MCF 10A (cell line): ENCODE results near the gene ASH1L. TPM values are rescaled to one million over a fixed set of nuclear protein-coding genes. Genes with fewer than 3 reads are reported as not detected.
A peak's percentile ranks its signal among the peaks of the same experiment; 100 is the strongest.
"Not testable (repeated sequence)": the region's sequence is repeated elsewhere in the genome, so short reads cannot be mapped to it uniquely, and the experiment has no call there.

Experiments used
- BruUV-seq: library from RNA; stranded (reverse); fragments of 400-500 nt; replicated peaks from 2 replicates; lab custom pipeline; 2021; lab: Mats Ljungman, UMichigan
- CTCF ChIA-PET: fragments of 300-600 bp; sonication (Branson Sonifier 250); formaldehyde crosslinking; extraction: SDS; loops from one replicate; lab custom pipeline; 2021; ENCODE audit warnings: antibody characterized with exemption, inconsistent platforms; lab: Yijun Ruan, JAX
- POLR2A ChIA-PET: fragments of 300-600, 350-650 bp; sonication (Branson Sonifier 250); formaldehyde crosslinking; extraction: SDS; loops from one replicate; lab custom pipeline; 2020; ENCODE audit warnings: antibody characterized with exemption, inconsistent platforms; lab: Yijun Ruan, JAX
- DNase-seq: peaks from one replicate; pipeline ENCODE4 v3.0.0-alpha.2; 2018; ENCODE audit not compliant: unreplicated experiment
- H3K27ac Mint-ChIP-seq: one replicate; pipeline ENCODE4 v1.8.0; 2022; ENCODE audit warnings: mild to moderate bottlenecking, low read depth, mixed read lengths; ENCODE audit not compliant: unreplicated experiment
- H3K27me3 Mint-ChIP-seq: one replicate; pipeline ENCODE4 v1.8.0; 2022; ENCODE audit warnings: mixed read lengths; ENCODE audit not compliant: insufficient read depth, unreplicated experiment
- H3K36me3 Mint-ChIP-seq: one replicate; pipeline ENCODE4 v1.8.0; 2022; ENCODE audit warnings: mild to moderate bottlenecking, moderate library complexity, mixed read lengths; ENCODE audit not compliant: insufficient read depth, unreplicated experiment
- H3K4me1 Mint-ChIP-seq: one replicate; pipeline ENCODE4 v1.8.0; 2022; ENCODE audit warnings: mixed read lengths; ENCODE audit not compliant: insufficient read depth, unreplicated experiment
- H3K4me3 Mint-ChIP-seq: one replicate; pipeline ENCODE4 v1.8.0; 2022; ENCODE audit warnings: mild to moderate bottlenecking, moderate library complexity, mixed read lengths; ENCODE audit not compliant: unreplicated experiment
- H3K9me3 Mint-ChIP-seq: one replicate; pipeline ENCODE4 v1.8.0; 2022; ENCODE audit warnings: mixed read lengths; ENCODE audit not compliant: unreplicated experiment
- intact Hi-C: fragments of 100-400 bp; cut with micrococcal nuclease; formaldehyde crosslinking; loops from 2 replicates; pipeline ENCODE4 v1.14.1; 2022
- total RNA-seq: library from RNA; stranded (reverse); gene quantifications from 2 replicates; pipeline ENCODE4 v1.2.3, GENCODE V29; 2022
- TF ChIP-seq, protein P1 (sequence below): fragments of 200-600 bp; IDR thresholded peaks from one replicate; pipeline ENCODE4 v1.8.0; 2022; ENCODE audit warnings: antibody characterized with exemption, mild to moderate bottlenecking; ENCODE audit not compliant: unreplicated experiment

Gene ASH1L
- total RNA-seq, 1 experiment from 2014 or later, result 59.1 TPM

DNA sequence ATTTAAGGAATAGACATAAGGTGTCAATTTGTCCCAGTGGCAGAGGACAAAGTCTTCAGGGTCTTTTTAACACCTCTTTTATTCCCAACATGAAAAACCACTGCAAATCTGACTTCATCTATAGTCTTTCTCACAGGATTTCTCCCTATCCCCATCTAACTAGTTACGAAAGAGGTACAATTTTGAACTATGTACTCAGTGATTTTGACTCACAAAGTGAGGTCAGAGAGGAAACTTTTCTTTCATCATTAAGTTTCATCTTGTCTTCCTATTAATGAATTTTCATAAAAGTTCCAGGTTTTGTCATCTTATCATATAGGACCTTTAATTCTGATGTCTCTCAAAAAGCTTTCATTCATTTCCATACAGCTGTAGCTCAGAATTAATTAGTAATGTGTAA lies 63.3 kb downstream of the ASH1L start:
- H3K4me1 Mint-ChIP-seq, result peaks cover 25% of the 10 kb centered on the region
- H3K27ac Mint-ChIP-seq, result no peak overlapping the region
- intact Hi-C loops, result no loop called here
- peaks cover 26% of the 10 kb centered on the region for H3K36me3 Mint-ChIP-seq
- H3K9me3 Mint-ChIP-seq, result no peaks in the 10 kb centered on the region
- H3K27me3 Mint-ChIP-seq, result no peaks in the 10 kb centered on the region
- DNase-seq, result peak; percentile 27
- ChIA-PET CTCF (interaction anchor here (1.0 to 1.1 kb wide), 2 partner anchors 8 to 10 kb away, joined by 3 read pairs; no protein-coding TSS in a partner anchor), POLR2A (interaction anchor here (1.1 to 1.8 kb wide), 5 partner anchors 10 to 32 kb away, joined by 3 to 6 read pairs (median 3); no protein-coding TSS in a partner anchor)
- no peak overlapping the region for H3K4me3 Mint-ChIP-seq
- no TSS peak for BruUV-seq
- TF ChIP-seq, protein P1, sequence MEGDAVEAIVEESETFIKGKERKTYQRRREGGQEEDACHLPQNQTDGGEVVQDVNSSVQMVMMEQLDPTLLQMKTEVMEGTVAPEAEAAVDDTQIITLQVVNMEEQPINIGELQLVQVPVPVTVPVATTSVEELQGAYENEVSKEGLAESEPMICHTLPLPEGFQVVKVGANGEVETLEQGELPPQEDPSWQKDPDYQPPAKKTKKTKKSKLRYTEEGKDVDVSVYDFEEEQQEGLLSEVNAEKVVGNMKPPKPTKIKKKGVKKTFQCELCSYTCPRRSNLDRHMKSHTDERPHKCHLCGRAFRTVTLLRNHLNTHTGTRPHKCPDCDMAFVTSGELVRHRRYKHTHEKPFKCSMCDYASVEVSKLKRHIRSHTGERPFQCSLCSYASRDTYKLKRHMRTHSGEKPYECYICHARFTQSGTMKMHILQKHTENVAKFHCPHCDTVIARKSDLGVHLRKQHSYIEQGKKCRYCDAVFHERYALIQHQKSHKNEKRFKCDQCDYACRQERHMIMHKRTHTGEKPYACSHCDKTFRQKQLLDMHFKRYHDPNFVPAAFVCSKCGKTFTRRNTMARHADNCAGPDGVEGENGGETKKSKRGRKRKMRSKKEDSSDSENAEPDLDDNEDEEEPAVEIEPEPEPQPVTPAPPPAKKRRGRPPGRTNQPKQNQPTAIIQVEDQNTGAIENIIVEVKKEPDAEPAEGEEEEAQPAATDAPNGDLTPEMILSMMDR, result no peak

DNA sequence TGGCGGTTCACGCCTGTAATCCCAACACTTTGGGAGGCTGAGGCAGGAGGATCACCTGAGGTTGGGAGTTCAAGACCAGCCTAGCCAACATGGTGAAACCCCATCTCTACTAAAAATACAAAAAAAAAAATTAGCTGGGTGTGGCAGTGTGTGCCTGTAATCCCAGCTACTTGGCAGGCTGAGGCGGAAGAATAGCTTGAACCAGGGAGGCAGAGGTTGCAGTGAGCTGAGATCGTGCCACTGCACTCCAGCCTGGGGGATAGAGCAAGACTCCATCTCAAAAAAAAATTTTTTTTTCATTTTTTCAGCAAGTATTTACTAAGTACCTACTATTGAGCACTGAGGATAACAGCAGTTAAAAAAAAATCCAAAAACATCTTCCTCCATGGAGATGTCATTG lies 69.0 kb downstream of the ASH1L start:
- CTCF ChIA-PET, result interaction anchor here (0.5 to 1.0 kb wide), 3 partner anchors 11 to 117 kb away, joined by 3 to 4 read pairs (median 4); no protein-coding TSS in a partner anchor
- intact Hi-C loops, H3K4me3 Mint-ChIP-seq, H3K4me1 Mint-ChIP-seq, POLR2A ChIA-PET, BruUV-seq, H3K27ac Mint-ChIP-seq, H3K27me3 Mint-ChIP-seq, DNase-seq, H3K9me3 Mint-ChIP-seq: not testable (repeated sequence)
- peaks cover 30% of the 10 kb centered on the region for H3K36me3 Mint-ChIP-seq

DNA sequence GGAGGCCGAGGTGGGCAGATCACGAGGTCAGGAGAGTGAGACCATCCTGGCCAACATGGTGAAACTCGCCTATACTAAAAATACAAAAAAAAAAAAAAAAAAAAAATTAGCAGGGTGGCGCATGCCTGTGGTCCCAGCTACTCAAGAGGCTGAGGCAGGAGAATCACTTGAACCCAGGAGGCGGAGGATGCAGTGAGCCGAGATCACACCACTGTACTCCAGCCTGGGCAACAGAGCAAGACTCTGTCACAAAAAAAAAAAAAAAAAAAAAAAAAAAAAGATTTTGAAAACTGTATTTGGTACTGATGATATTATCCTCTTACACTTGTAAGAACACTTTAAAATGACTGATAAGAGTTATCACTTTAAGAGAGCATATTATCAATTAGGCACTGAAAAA lies 74.2 kb downstream of the ASH1L start:
- DNase-seq, H3K27me3 Mint-ChIP-seq, BruUV-seq, H3K4me3 Mint-ChIP-seq, H3K4me1 Mint-ChIP-seq, H3K9me3 Mint-ChIP-seq, H3K27ac Mint-ChIP-seq, CTCF ChIA-PET, intact Hi-C loops: not testable (repeated sequence)
- peaks cover 26% of the 10 kb centered on the region for H3K36me3 Mint-ChIP-seq
- POLR2A ChIA-PET, result interaction anchor here (0.9 kb wide), 1 partner anchor 12 kb away, joined by 3 read pairs; no protein-coding TSS in a partner anchor

DNA sequence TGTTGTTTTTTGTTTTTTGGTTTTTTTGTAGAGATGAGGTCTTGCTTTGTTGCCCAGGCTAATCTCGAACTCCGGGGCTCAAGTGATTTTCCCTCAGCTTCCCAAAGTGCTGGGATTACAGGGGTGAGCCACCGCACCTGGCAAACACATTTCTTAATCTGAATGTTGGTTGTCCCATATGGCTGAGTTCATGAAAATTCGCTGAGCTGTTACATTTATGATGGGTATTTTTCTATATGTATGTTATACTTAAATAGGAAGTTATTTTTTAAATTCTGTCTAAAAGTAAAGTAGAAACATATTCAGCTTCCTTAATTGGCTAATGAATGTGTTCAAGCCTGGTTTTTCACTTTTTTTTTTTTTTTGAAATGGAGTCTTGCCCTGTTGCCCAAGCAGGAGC lies 75.1 kb downstream of the ASH1L start:
- DNase-seq, result no peak
- Mint-ChIP-seq H3K36me3 (peaks cover 26% of the 10 kb centered on the region), H3K4me1 (peaks cover 7% of the 10 kb centered on the region), H3K27ac (no peak overlapping the region), H3K27me3 (no peaks in the 10 kb centered on the region), H3K4me3 (no peak overlapping the region), H3K9me3 (no peaks in the 10 kb centered on the region)
- BruUV-seq, result no TSS peak
- intact Hi-C loops, result no loop called here
- TF ChIP-seq, protein P1, result no peak
- ChIA-PET CTCF (interaction anchor here (0.8 kb wide), 1 partner anchor 15 kb away, joined by 4 read pairs; no protein-coding TSS in a partner anchor), POLR2A (interaction anchor here (0.6 kb wide), 1 partner anchor 62 kb away, joined by 4 read pairs; no protein-coding TSS in a partner anchor)

DNA sequence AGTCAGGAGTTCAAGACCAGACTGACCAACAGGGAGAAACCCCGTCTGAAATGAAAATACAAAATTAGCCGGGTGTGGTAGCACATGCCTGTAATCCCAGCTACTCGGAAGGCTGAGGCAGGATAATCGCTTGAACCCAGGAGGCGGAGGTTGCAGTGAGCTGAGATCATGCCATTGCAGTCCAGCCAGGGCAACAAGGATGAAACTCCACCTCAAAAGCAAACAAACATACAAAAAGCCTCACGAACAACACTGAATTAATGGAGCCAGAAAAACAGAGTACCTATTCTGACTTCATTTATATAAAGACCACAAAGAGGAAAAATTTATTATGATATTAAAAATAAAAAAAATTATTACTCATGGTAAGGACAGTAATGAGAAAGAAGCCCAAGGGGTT lies 75.7 kb downstream of the ASH1L start:
- H3K4me3 Mint-ChIP-seq, H3K9me3 Mint-ChIP-seq, intact Hi-C loops, BruUV-seq, H3K27me3 Mint-ChIP-seq, H3K4me1 Mint-ChIP-seq, DNase-seq, H3K27ac Mint-ChIP-seq: not testable (repeated sequence)
- peaks cover 25% of the 10 kb centered on the region for H3K36me3 Mint-ChIP-seq
- ChIA-PET CTCF (interaction anchor here (0.8 kb wide), 1 partner anchor 16 kb away, joined by 4 read pairs; no protein-coding TSS in a partner anchor), POLR2A (interaction anchor here (0.6 to 0.8 kb wide), 2 partner anchors 20 to 63 kb away, joined by 3 to 4 read pairs; no protein-coding TSS in a partner anchor)
